NCI-H82 treated with DMSO at 0.1 percent for 48 hours (cell line): Measurements from ENCODE around the gene ARL15.

ENCODE experiments used
- DNase-seq: peaks from one replicate; lab custom pipeline; 2025; ENCODE audit not compliant: unreplicated experiment; lab: John Stamatoyannopoulos, UW

The ARL15 gene

GRCh38 chr5:54162184-54162583 lies 148.2 kb downstream of the ARL15 start:
- no peak for DNase-seq

- no peak for DNase-seq
Observed at GRCh38 chr5:54160329-54160728, 150.0 kb downstream of the ARL15 start.

- no peak for DNase-seq
Observed at GRCh38 chr5:54159893-54160195, 150.5 kb downstream of the ARL15 start.

- DNase-seq, result no peak
Observed at GRCh38 chr5:54159153-54159892, 151.1 kb downstream of the ARL15 start.

- no peak for DNase-seq
Observed at GRCh38 chr5:54156577-54156976, 153.8 kb downstream of the ARL15 start.

GRCh38 chr5:54150841-54151240 lies 159.5 kb downstream of the ARL15 start:
- DNase-seq, result no peak

GRCh38 chr5:54148858-54149257 lies 161.5 kb downstream of the ARL15 start:
- DNase-seq, result no peak

GRCh38 chr5:54148067-54148845 lies 162.1 kb downstream of the ARL15 start:
- no peak for DNase-seq

- no peak for DNase-seq
Observed at GRCh38 chr5:54146916-54147315, 163.5 kb downstream of the ARL15 start.

- DNase-seq, result no peak
Observed at GRCh38 chr5:54146390-54146789, 164.0 kb downstream of the ARL15 start.

- no peak for DNase-seq
Observed at GRCh38 chr5:54140247-54140840, 170.0 kb downstream of the ARL15 start.

- DNase-seq, result no peak
Observed at GRCh38 chr5:54136516-54137440, 173.6 kb downstream of the ARL15 start.

- no peak for DNase-seq
Observed at GRCh38 chr5:54135042-54135441, 175.3 kb downstream of the ARL15 start.

- no peak for DNase-seq
Observed at GRCh38 chr5:54133917-54134316, 176.5 kb downstream of the ARL15 start.

- DNase-seq, result no peak
Observed at GRCh38 chr5:54120473-54120872, 189.9 kb downstream of the ARL15 start.

GRCh38 chr5:54117957-54118356 lies 192.4 kb downstream of the ARL15 start:
- DNase-seq, result no peak

GRCh38 chr5:54115735-54116403 lies 194.5 kb downstream of the ARL15 start:
- peak; percentile 80 for DNase-seq

GRCh38 chr5:54113060-54113459 lies 197.3 kb downstream of the ARL15 start:
- DNase-seq, result no peak

GRCh38 chr5:54109626-54110330 lies 200.6 kb downstream of the ARL15 start:
- no peak for DNase-seq

GRCh38 chr5:54108136-54108535 lies 202.2 kb downstream of the ARL15 start:
- no peak for DNase-seq
